HEK293 (cell line): ENCODE measurements around the gene EHD3.

Experiments used
- CTCF ChIA-PET: fragments of 350-600 bp; formaldehyde crosslinking; extraction: SDS; loops from one replicate; lab custom pipeline; 2021; ENCODE audit warnings: antibody characterized with exemption; lab: Yijun Ruan, JAX
- POLR2A ChIA-PET: fragments of 300-600 bp; formaldehyde crosslinking; extraction: SDS; loops from one replicate; lab custom pipeline; 2020; ENCODE audit warnings: antibody characterized with exemption, inconsistent platforms; lab: Yijun Ruan, JAX
- H3K27ac ChIP-seq: fragments of 200-500 bp; sonication (Bioruptor generic); 2 replicates; pipeline ENCODE4 v1.5.1; 2014; ENCODE audit warnings: low read depth, low read length, control low read depth, inconsistent platforms; ENCODE audit errors: extremely low read depth
- H3K36me3 ChIP-seq, 2 experiments: fragments of 200-500 bp in 1 of 2; sonication (Bioruptor generic) in 1 of 2; 1 replicate in 1 of 2; 2 replicates in 1 of 2; pipeline ENCODE4 v1.5.1; 2014 to 2017; ENCODE audit warnings: inconsistent platforms in 2 of 2, low read length in 2 of 2; ENCODE audit not compliant: control insufficient read depth in 2 of 2, insufficient read depth in 1 of 2
- H3K4me1 ChIP-seq: fragments of 200-500 bp; sonication (Bioruptor generic); 2 replicates; pipeline ENCODE4 v1.5.1; 2014; ENCODE audit warnings: mild to moderate bottlenecking, low read length, inconsistent platforms; ENCODE audit not compliant: control insufficient read depth, insufficient read depth
- H3K4me3 ChIP-seq: 2 replicates; pipeline ENCODE4 v1.5.1; 2011; ENCODE audit warnings: low read depth, mild to moderate bottlenecking, control low read depth, low read length, moderate library complexity
- H3K9me3 ChIP-seq: fragments of 200-500 bp; sonication (Bioruptor generic); 2 replicates; pipeline ENCODE4 v1.5.1; 2014; ENCODE audit warnings: low read depth, low read length, inconsistent platforms; ENCODE audit not compliant: control insufficient read depth, insufficient read depth
- AEBP2 ChIP-seq: fragments of 450-650 bp; formaldehyde crosslinking; IDR thresholded peaks from 2 replicates; pipeline ENCODE4 v1.5.1; 2016; ENCODE audit warnings: missing biosample characterization, missing genetic modification characterization, borderline replicate concordance
- BCL11A ChIP-seq: fragments of 450-650 bp; formaldehyde crosslinking; IDR thresholded peaks from 2 replicates; pipeline ENCODE4 v1.5.1; 2016; ENCODE audit warnings: low read depth, missing biosample characterization, missing genetic modification characterization
- GLIS2 ChIP-seq: fragments of 450-650 bp; formaldehyde crosslinking; IDR thresholded peaks from 2 replicates; pipeline ENCODE4 v1.5.1; 2016; ENCODE audit warnings: missing biosample characterization, missing genetic modification characterization
- HOXD13 ChIP-seq: sonication (generic); formaldehyde crosslinking; IDR thresholded peaks from 2 replicates; pipeline ENCODE4 v1.8.0; 2022; ENCODE audit warnings: missing genetic modification reagents, borderline replicate concordance
- KLF1 ChIP-seq: fragments of 450-650 bp; formaldehyde crosslinking; IDR thresholded peaks from 2 replicates; pipeline ENCODE4 v1.5.1; 2016; ENCODE audit warnings: missing biosample characterization, missing genetic modification characterization
- KLF10 ChIP-seq: fragments of 450-650 bp; IDR thresholded peaks from 2 replicates; pipeline ENCODE4 v1.5.1; 2018; ENCODE audit warnings: missing biosample characterization, mild to moderate bottlenecking, missing genetic modification characterization
- OSR2 ChIP-seq: fragments of 450-650 bp; formaldehyde crosslinking; IDR thresholded peaks from 2 replicates; pipeline ENCODE4 v1.5.1; 2016; ENCODE audit warnings: missing biosample characterization, missing genetic modification characterization
- ZBTB20 ChIP-seq: fragments of 450-650 bp; formaldehyde crosslinking; IDR thresholded peaks from 2 replicates; pipeline ENCODE4 v1.5.1; 2016; ENCODE audit warnings: missing biosample characterization, missing genetic modification characterization
- ZFHX2 ChIP-seq: fragments of 450-650 bp; formaldehyde crosslinking; conservative IDR thresholded peaks from 2 replicates; pipeline ENCODE4 v1.5.1; 2016; ENCODE audit warnings: missing biosample characterization, missing genetic modification characterization
- ZNF169 ChIP-seq: fragments of 450-650 bp; formaldehyde crosslinking; IDR thresholded peaks from 2 replicates; pipeline ENCODE4 v1.5.1; 2016; ENCODE audit warnings: missing biosample characterization, missing genetic modification characterization
- ZNF223 ChIP-seq: fragments of 450-650 bp; formaldehyde crosslinking; IDR thresholded peaks from 2 replicates; pipeline ENCODE4 v1.5.1; 2016; ENCODE audit warnings: missing biosample characterization, missing genetic modification characterization
- ZNF292 ChIP-seq: fragments of 450-650 bp; formaldehyde crosslinking; IDR thresholded peaks from 2 replicates; pipeline ENCODE4 v1.5.1; 2016; ENCODE audit warnings: low read depth, missing biosample characterization, missing genetic modification characterization, borderline replicate concordance
- ZNF354C ChIP-seq: fragments of 450-650 bp; formaldehyde crosslinking; IDR thresholded peaks from 2 replicates; pipeline ENCODE4 v1.5.1; 2016; ENCODE audit warnings: missing biosample characterization, missing genetic modification characterization, low read depth, borderline replicate concordance
- ZNF366 ChIP-seq: fragments of 450-650 bp; formaldehyde crosslinking; conservative IDR thresholded peaks from 2 replicates; pipeline ENCODE4 v1.5.1; 2016; ENCODE audit warnings: missing biosample characterization, missing genetic modification characterization
- ZNF473 ChIP-seq: fragments of 450-650 bp; formaldehyde crosslinking; IDR thresholded peaks from 2 replicates; pipeline ENCODE4 v1.5.1; 2017; ENCODE audit warnings: missing biosample characterization, missing genetic modification characterization
- ZNF660 ChIP-seq: fragments of 450-650 bp; IDR thresholded peaks from 2 replicates; pipeline ENCODE4 v1.5.1; 2018; ENCODE audit warnings: missing biosample characterization, mild to moderate bottlenecking, missing genetic modification characterization
- ZNF776 ChIP-seq: fragments of 450-650 bp; formaldehyde crosslinking; IDR thresholded peaks from 2 replicates; pipeline ENCODE4 v1.5.0; 2017; ENCODE audit warnings: missing biosample characterization, missing genetic modification characterization, borderline replicate concordance
- ZNF843 ChIP-seq: fragments of 450-650 bp; formaldehyde crosslinking; IDR thresholded peaks from 2 replicates; pipeline ENCODE4 v1.5.1; 2016; ENCODE audit warnings: missing biosample characterization, missing genetic modification characterization
- ZSCAN16 ChIP-seq: fragments of 450-650 bp; formaldehyde crosslinking; IDR thresholded peaks from 2 replicates; pipeline ENCODE4 v1.5.1; 2016; ENCODE audit warnings: missing biosample characterization, missing genetic modification characterization
- TF ChIP-seq, protein P1 (sequence below): fragments of 450-650 bp; formaldehyde crosslinking; IDR thresholded peaks from 2 replicates; pipeline ENCODE4 v1.5.1; 2016; ENCODE audit warnings: missing biosample characterization, missing genetic modification characterization
- TF ChIP-seq, protein P2 (sequence below): fragments of 450-650 bp; formaldehyde crosslinking; IDR thresholded peaks from 2 replicates; pipeline ENCODE4 v1.5.1; 2016; ENCODE audit warnings: missing biosample characterization, missing genetic modification characterization

EHD3 gene

GRCh38 chr2:31207790-31208189 is 26.2 kb upstream of the EHD3 start:
- no peaks in the 10 kb centered on the region for H3K4me1 ChIP-seq
- TF ChIP-seq ZNF223 (no peak), AEBP2 (tag by site-specific recombination) (no peak), ZNF843 (tag by site-specific recombination) (no peak), ZBTB20 (tag by site-specific recombination) (no peak), GLIS2 (no peak)
- TF ChIP-seq, protein P1, sequence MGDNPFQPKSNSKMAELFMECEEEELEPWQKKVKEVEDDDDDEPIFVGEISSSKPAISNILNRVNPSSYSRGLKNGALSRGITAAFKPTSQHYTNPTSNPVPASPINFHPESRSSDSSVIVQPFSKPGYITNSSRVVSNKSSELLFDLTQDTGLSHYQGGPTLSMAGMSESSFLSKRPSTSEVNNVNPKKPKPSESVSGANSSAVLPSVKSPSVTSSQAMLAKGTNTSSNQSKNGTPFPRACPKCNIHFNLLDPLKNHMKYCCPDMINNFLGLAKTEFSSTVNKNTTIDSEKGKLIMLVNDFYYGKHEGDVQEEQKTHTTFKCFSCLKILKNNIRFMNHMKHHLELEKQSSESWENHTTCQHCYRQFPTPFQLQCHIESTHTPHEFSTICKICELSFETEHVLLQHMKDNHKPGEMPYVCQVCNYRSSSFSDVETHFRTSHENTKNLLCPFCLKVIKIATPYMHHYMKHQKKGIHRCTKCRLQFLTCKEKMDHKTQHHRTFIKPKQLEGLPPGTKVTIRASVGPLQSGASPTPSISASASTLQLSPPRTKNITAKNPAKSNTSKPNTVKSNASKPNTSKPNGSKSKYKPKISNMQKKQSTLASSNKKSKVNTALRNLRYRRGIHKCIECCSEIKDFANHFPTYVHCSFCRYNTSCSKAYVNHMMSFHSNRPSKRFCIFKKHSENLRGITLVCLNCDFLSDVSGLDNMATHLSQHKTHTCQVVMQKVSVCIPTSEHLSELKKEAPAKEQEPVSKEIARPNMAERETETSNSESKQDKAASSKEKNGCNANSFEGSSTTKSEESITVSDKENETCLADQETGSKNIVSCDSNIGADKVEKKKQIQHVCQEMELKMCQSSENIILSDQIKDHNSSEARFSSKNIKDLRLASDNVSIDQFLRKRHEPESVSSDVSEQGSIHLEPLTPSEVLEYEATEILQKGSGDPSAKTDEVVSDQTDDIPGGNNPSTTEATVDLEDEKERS (tag by site-specific recombination), result no peak
- TF ChIP-seq, all 188 proteins: peak for 0
- ChIA-PET CTCF (no interaction called here), POLR2A (no interaction called here)
- no peak overlapping the region for H3K4me3 ChIP-seq
- no peaks in the 10 kb centered on the region for H3K9me3 ChIP-seq
- no peak overlapping the region for H3K27ac ChIP-seq
- no peaks in the 10 kb centered on the region for H3K36me3 ChIP-seq

- TF ChIP-seq ZNF366 (no peak), ZNF169 (tag by site-specific recombination) (no peak), ZNF473 (tag by site-specific recombination) (no peak), BCL11A (tag by site-specific recombination) (no peak), ZNF660 (no peak), HOXD13 (CRISPR knock-in tag) (no peak), ZFHX2 (tag by site-specific recombination) (no peak), ZNF354C (tag by site-specific recombination) (no peak), OSR2 (tag by site-specific recombination) (no peak), ZNF776 (tag by site-specific recombination) (no peak), KLF1 (tag by site-specific recombination) (no peak), ZNF292 (tag by site-specific recombination) (no peak), ZSCAN16 (tag by site-specific recombination) (no peak), KLF10 (tag by site-specific recombination) (no peak)
- TF ChIP-seq, protein P2, sequence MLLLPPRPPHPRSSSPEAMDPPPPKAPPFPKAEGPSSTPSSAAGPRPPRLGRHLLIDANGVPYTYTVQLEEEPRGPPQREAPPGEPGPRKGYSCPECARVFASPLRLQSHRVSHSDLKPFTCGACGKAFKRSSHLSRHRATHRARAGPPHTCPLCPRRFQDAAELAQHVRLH (tag by site-specific recombination), result no peak
- ChIA-PET CTCF (no interaction called here), POLR2A (interaction anchor here (0.6 kb wide), 1 partner anchor 8 kb away, joined by 4 read pairs; no protein-coding TSS in a partner anchor)
- Histone ChIP-seq H3K36me3 (no peaks in the 10 kb centered on the region), H3K4me1 (no peaks in the 10 kb centered on the region), H3K27ac (no peak overlapping the region), H3K9me3 (no peaks in the 10 kb centered on the region), H3K4me3 (no peak overlapping the region)
These were observed 25.7 kb upstream of the EHD3 start for GRCh38 chr2:31208240-31208639.
